Measurements from ENCODE around the gene SRXN1.

Gene SRXN1

GRCh38 chr20:650954-651353 lies 2.0 kb downstream of the SRXN1 start:
- no peak for FAIRE-seq
- DNase-seq (ENCODE audit: insufficient read length, low spot score), result no peak
- no peak for TF ChIP-seq CTCF (IDR thresholded peaks at IDR 0.05; ENCODE audit: insufficient read depth, missing control alignments)

GRCh38 chr20:650281-650680 lies 2.7 kb downstream of the SRXN1 start:
- FAIRE-seq (no peak), DNase-seq (ENCODE audit: insufficient read length, low spot score) (no peak)
- TF ChIP-seq CTCF (IDR thresholded peaks at IDR 0.05; ENCODE audit: insufficient read depth, missing control alignments), result no peak

GRCh38 chr20:647479-648019 lies 5.5 kb downstream of the SRXN1 start:
- FAIRE-seq (no peak), DNase-seq (ENCODE audit: insufficient read length, low spot score) (no peak)
- no peak for TF ChIP-seq CTCF (IDR thresholded peaks at IDR 0.05; ENCODE audit: insufficient read depth, missing control alignments)

- DNase-seq (ENCODE audit: insufficient read length, low spot score) (no peak), FAIRE-seq (no peak)
- no peak for TF ChIP-seq CTCF (IDR thresholded peaks at IDR 0.05; ENCODE audit: insufficient read depth, missing control alignments)
Measured at GRCh38 chr20:646868-647233, 6.1 kb downstream of the SRXN1 start.

- DNase-seq (ENCODE audit: insufficient read length, low spot score) (no peak), FAIRE-seq (no peak)
- TF ChIP-seq CTCF (IDR thresholded peaks at IDR 0.05; ENCODE audit: insufficient read depth, missing control alignments), result no peak
Measured at GRCh38 chr20:646107-646867, 6.7 kb downstream of the SRXN1 start.

GRCh38 chr20:645318-646106 lies 7.5 kb downstream of the SRXN1 start:
- DNase-seq (ENCODE audit: insufficient read length, low spot score) (peak; percentile 49), FAIRE-seq (no peak)
- TF ChIP-seq CTCF (IDR thresholded peaks at IDR 0.05; ENCODE audit: insufficient read depth, missing control alignments), result peak; percentile 92

All from D721Med (cell line).